Cardiac atrium fibroblast (primary cell): ENCODE results near the gene TRIM24. TPM values are rescaled to one million over a fixed set of nuclear protein-coding genes. Genes with fewer than 3 reads are reported as not detected.

Experiments used
- total RNA-seq: library from RNA; depleted of rRNA; stranded (reverse); fragments of >200 nt; gene quantifications from 2 replicates; pipeline ENCODE4 v1.2.3, GENCODE V29; 2015

The TRIM24 gene
- total RNA-seq, result 10.0 and 13.2 TPM in 2 replicates

GRCh38 chr7:138460176-138460648 is at the start of gene TRIM24:
Gene TRIM24, plus strand, starts transcription at chr7:138460259. Its CDS starts 290 bp downstream, at chr7:138460549.

Other genes with a start within 250 kb of the TRIM24 start
- not detected in 2 replicates for gene SVOPL, start 241.1 kb downstream of the TRIM24 start, total RNA-seq